ENCODE data around the gene TNP2. TPM values are rescaled to one million over a fixed set of nuclear protein-coding genes. Genes with fewer than 3 reads are reported as not detected.

The TNP2 gene
- polyA plus RNA-seq, 1 of the 3 experiments (the other 2 are of a cell fraction) = not detected

- no peak for DNase-seq
- POLR2A ChIA-PET = no interaction called here
- no peaks in the 10 kb centered on the region for H3K9me2 ChIP-seq
- H3K4me1 ChIP-seq (ENCODE audit: control insufficient read depth in 1 of 2, insufficient read depth in 2 of 2, low read depth in 1 of 2, low read length in 1 of 2) = peaks cover 9% of the 10 kb centered on the region in 2 experiments; a peak in 3 of 4 replicates
- H3K36me3 ChIP-seq (replicated peaks in 1 of 2; ENCODE audit: control insufficient read depth in 1 of 2, insufficient read depth in 2 of 2, low read length in 1 of 2) = peaks cover 3 to 4% of the 10 kb centered on the region in 2 experiments
- no peak overlapping the region for H3K27ac ChIP-seq (ENCODE audit: low read depth in 2 of 2, low read length in 1 of 2)
- CTCF ChIA-PET = no interaction called here
- H4K20me1 ChIP-seq (ENCODE audit: insufficient read depth) = peaks cover 29% of the 10 kb centered on the region
- no peak overlapping the region for H2AFZ ChIP-seq (ENCODE audit: low read depth)
- no peak overlapping the region for H3K9ac ChIP-seq
- H3K4me2 ChIP-seq = no peak overlapping the region
- no peak overlapping the region for H3K4me3 ChIP-seq (ENCODE audit: low read depth in 2 of 2, low read length in 1 of 2)
- TF ChIP-seq RFX5 (IDR thresholded peaks at IDR 0.05; ENCODE audit: low read length) (no peak), REST (IDR thresholded peaks at IDR 0.05; ENCODE audit: low read depth, low read length) (no peak), USF1 (IDR thresholded peaks at IDR 0.05; ENCODE audit: borderline replicate concordance, low read depth) (no peak), FOXJ3 (CRISPR knock-in tag; IDR thresholded peaks at IDR 0.05) (no peak), NRF1 (IDR thresholded peaks at IDR 0.05; ENCODE audit: low read depth, low read length) (no peak), SMC3 (IDR thresholded peaks at IDR 0.05; ENCODE audit: low read depth, low read length) (no peak), MXI1 (IDR thresholded peaks at IDR 0.05; ENCODE audit: low read depth, low read length) (no peak), RCOR1 (IDR thresholded peaks at IDR 0.05; ENCODE audit: low read length) (no peak), EP300 (IDR thresholded peaks at IDR 0.05; ENCODE audit: borderline replicate concordance in 1 of 2, low read depth in 1 of 2, low read length in 1 of 2) (no peak), POLR2AphosphoS5 (IDR thresholded peaks at IDR 0.05; ENCODE audit: low read depth, low read length) (no peak), NFIC (IDR thresholded peaks at IDR 0.05; ENCODE audit: borderline replicate concordance) (no peak), RXRA (IDR thresholded peaks at IDR 0.05; ENCODE audit: borderline replicate concordance, low read depth) (no peak), FOXM1 (IDR thresholded peaks at IDR 0.05; ENCODE audit: low read depth) (no peak), ELF1 (IDR thresholded peaks at IDR 0.05) (no peak), USF2 (IDR thresholded peaks at IDR 0.05; ENCODE audit: borderline replicate concordance, low read depth, low read length) (no peak), TEAD4 (IDR thresholded peaks at IDR 0.05; ENCODE audit: borderline replicate concordance, insufficient read depth) (no peak), EZH2phosphoT487 (IDR thresholded peaks at IDR 0.05; ENCODE audit: borderline replicate concordance, low read depth) (no peak), FOSL2 (IDR thresholded peaks at IDR 0.05; ENCODE audit: borderline replicate concordance, low read depth) (no peak), CHD2 (IDR thresholded peaks at IDR 0.05; ENCODE audit: low read length, partially characterized antibody) (no peak)
- H3K79me2 ChIP-seq (ENCODE audit: insufficient read depth) = peaks cover 21% of the 10 kb centered on the region
- WGBS (ENCODE audit: low lambda C conversion rate) = 91% methylated on average over 12 of the region's 16 CpGs
- H3K27me3 ChIP-seq (ENCODE audit: insufficient read depth) = no peaks in the 10 kb centered on the region
- no peaks in the 10 kb centered on the region for H3K9me3 ChIP-seq
- H3F3A ChIP-seq (replicated peaks; ENCODE audit: insufficient read depth) = peaks cover 24% of the 10 kb centered on the region
Measured at GRCh38 chr16:11250091-11250785, 18.9 kb downstream of the TNP2 start.

Data from SK-N-SH (cell line).